Stimulated activated CD8-positive, alpha-beta memory T cell treated with anti-CD3 and anti-CD28 coated beads, Interleukin-4, amount 100 ng/mL, for 24 hours (primary cell): ENCODE measurements around the gene ZNF519.

ENCODE experiments used
- DNase-seq: peaks from one replicate; pipeline ENCODE4 v3.0.0-alpha.2; 2020; ENCODE audit warnings: low read depth

ZNF519 gene

GRCh38 chr18:14097761-14098160 lies 34.5 kb downstream of the ZNF519 start:
- DNase-seq, result no peak

GRCh38 chr18:14093307-14093915 lies 38.8 kb downstream of the ZNF519 start:
- DNase-seq, result no peak

GRCh38 chr18:14092625-14093306 lies 39.5 kb downstream of the ZNF519 start:
- DNase-seq, result no peak

DNA sequence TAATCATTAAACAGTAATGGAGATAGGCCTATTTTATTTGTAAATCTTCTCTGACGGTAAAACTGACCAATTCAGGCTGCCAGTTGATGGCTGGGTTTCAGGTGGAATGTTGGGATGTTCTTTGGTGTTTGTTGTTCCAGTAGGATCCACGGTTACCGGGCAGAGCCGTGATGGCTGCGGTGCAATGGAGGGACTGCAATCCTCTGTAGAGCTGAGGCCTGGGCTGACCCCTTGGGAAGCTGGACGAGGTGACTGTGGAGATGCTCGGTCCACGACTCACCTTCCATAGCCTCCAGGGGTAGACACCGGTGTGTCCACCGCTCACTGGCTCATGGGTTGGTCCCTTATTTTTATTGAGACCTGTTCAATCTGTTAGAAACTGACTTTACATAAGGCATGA lies 42.5 kb downstream of the ZNF519 start:
- DNase-seq, result no peak

- DNase-seq, result no peak
These were observed 43.0 kb downstream of the ZNF519 start for GRCh38 chr18:14089191-14089590.

DNA sequence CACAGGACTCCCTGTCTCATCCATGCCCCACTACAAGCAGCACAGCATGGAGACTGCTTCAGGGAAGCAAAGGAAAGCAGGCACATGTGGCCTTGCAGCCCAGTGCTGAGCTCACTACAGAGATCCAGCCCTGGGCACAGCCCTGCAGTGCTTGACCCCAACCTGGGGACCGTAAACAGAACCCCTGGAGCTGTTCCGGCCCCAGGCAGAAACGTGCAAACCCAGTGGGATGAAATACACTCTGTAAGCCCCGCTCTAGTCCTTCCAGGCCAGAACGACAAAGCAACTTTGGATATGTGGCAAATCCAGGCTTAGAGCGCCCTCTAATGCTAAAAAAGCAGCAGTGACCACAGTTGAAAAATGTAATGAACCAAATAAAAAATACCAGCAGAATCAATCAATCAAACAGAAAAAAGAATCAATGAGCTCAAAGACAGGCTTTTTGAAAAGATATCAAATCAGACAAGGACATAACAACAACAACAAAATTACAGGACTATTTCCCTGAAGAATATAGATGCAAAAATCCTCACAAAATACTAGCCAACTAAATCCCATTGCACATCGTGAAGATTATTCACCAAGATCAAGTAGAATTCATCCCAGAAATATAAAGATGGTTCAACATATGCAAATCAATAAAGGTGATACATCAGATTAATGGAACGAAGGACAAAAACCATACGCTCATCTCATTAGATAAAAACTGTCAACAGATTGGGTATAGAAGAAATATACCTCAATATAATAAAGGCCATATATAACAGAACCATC lies 45.6 kb downstream of the ZNF519 start:
- no peak for DNase-seq

- DNase-seq, result no peak
These were observed 46.3 kb downstream of the ZNF519 start for GRCh38 chr18:14085770-14086457.

DNA sequence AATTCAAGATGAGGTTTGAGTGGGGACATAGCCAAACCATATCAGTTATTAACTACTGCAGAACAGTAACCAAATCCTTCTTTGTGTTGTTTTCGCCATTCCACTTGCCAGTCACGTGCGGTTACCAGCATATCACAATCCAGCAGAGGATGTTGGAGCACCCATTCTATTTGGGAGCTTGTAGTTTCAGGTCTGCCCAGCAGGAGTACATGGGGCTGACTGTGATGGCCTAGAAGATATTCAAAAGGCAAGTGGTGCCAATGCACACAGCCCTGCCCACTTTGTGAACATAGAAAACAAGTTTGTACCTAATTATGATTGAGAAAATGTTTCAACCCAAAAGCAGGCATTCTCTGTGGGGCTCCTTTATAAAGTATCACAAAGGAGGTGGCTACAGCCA lies 57.0 kb downstream of the ZNF519 start:
- no peak for DNase-seq

GRCh38 chr18:14074187-14074586 lies 58.0 kb downstream of the ZNF519 start:
- no peak for DNase-seq

GRCh38 chr18:14053661-14054060 lies 78.6 kb downstream of the ZNF519 start:
- no peak for DNase-seq
